ENCODE measurements around the gene ZNF135.

Gene ZNF135

GRCh38 chr19:58047672-58048071 is 11.4 kb upstream of the ZNF135 start:
- no peak for DNase-seq

- DNase-seq: no peak
Measured at GRCh38 chr19:58052256-58052655, 6.8 kb upstream of the ZNF135 start.

- no peak for DNase-seq
Measured at GRCh38 chr19:58053480-58054156, 5.5 kb upstream of the ZNF135 start.

- DNase-seq: peak; percentile 18
Measured at GRCh38 chr19:58054901-58055874, 3.9 kb upstream of the ZNF135 start.

- DNase-seq: no peak
Measured at GRCh38 chr19:58056261-58056660, 2.8 kb upstream of the ZNF135 start.

- no peak for DNase-seq
Measured at GRCh38 chr19:58056861-58057260, 2.2 kb upstream of the ZNF135 start.

- DNase-seq: no peak
Measured at GRCh38 chr19:58058467-58058866, 615 bp upstream of the ZNF135 start.

GRCh38 chr19:58059671-58060078 is 593 bp downstream of the ZNF135 start:
- DNase-seq: no peak

GRCh38 chr19:58060231-58060630 is 1.1 kb downstream of the ZNF135 start:
- no peak for DNase-seq

- DNase-seq: no peak
Measured at GRCh38 chr19:58063712-58064111, 4.6 kb downstream of the ZNF135 start.

- no peak for DNase-seq
Measured at GRCh38 chr19:58067240-58067912, 8.3 kb downstream of the ZNF135 start.

- DNase-seq: no peak
Measured at GRCh38 chr19:58079792-58080191, 20.7 kb downstream of the ZNF135 start.

- no peak for DNase-seq
Measured at GRCh38 chr19:58083021-58083420, 23.9 kb downstream of the ZNF135 start.

- DNase-seq: no peak
Measured at GRCh38 chr19:58084596-58085347, 25.7 kb downstream of the ZNF135 start.

- no peak for DNase-seq
Measured at GRCh38 chr19:58085348-58085875, 26.3 kb downstream of the ZNF135 start.

- DNase-seq: no peak
Measured at GRCh38 chr19:58086825-58087710, 28.0 kb downstream of the ZNF135 start.

GRCh38 chr19:58088521-58089052 is 29.5 kb downstream of the ZNF135 start:
- no peak for DNase-seq

GRCh38 chr19:58089846-58090245 is 30.8 kb downstream of the ZNF135 start:
- no peak for DNase-seq

GRCh38 chr19:58091251-58091995 is 32.3 kb downstream of the ZNF135 start:
- DNase-seq: no peak

- DNase-seq: no peak
Measured at GRCh38 chr19:58093071-58093470, 34.0 kb downstream of the ZNF135 start.
